IMR-90 (cell line): ENCODE data around the gene NCF2.

Source experiments
- BHLHE40 ChIP-seq: fragments of 150-350 bp; IDR thresholded peaks from 2 replicates; pipeline ENCODE4 v1.6.1; 2016; ENCODE audit warnings: mild to moderate bottlenecking, low read depth, low read length
- CEBPB ChIP-seq: IDR thresholded peaks from 2 replicates; pipeline ENCODE4 v1.6.1; 2012; ENCODE audit warnings: low read depth, low read length, improper control_type of control experiment
- CHD1 ChIP-seq: IDR thresholded peaks from 2 replicates; pipeline ENCODE4 v1.6.1; 2012; ENCODE audit warnings: low read depth, low read length, improper control_type of control experiment
- CTCF ChIP-seq: conservative IDR thresholded peaks from 2 replicates; pipeline ENCODE4 v1.5.1; 2012; ENCODE audit warnings: mild to moderate bottlenecking, low read depth, low read length, improper control_type of control experiment
- ELK1 ChIP-seq: fragments of 150-350 bp; IDR thresholded peaks from 2 replicates; pipeline ENCODE4 v1.6.1; 2016; ENCODE audit warnings: low read depth, mild to moderate bottlenecking, low read length, moderate library complexity, borderline replicate concordance
- FOS ChIP-seq: fragments of 150-350 bp; IDR thresholded peaks from 2 replicates; pipeline ENCODE4 v1.6.1; 2016; ENCODE audit warnings: low read depth, low read length
- MXI1 ChIP-seq: IDR thresholded peaks from 2 replicates; pipeline ENCODE4 v1.6.1; 2012; ENCODE audit warnings: low read depth, mild to moderate bottlenecking, low read length, moderate library complexity, borderline replicate concordance
- NFE2L2 ChIP-seq: fragments of 150-350 bp; IDR thresholded peaks from 2 replicates; pipeline ENCODE4 v1.6.1; 2016; ENCODE audit warnings: low read depth, mild to moderate bottlenecking, low read length
- POLR2A ChIP-seq: IDR thresholded peaks from 2 replicates; pipeline ENCODE4 v1.6.1; 2012; ENCODE audit warnings: mild to moderate bottlenecking, low read depth, low read length
- RAD21 ChIP-seq: IDR thresholded peaks from 2 replicates; pipeline ENCODE4 v1.6.1; 2012; ENCODE audit warnings: low read length, improper control_type of control experiment
- RCOR1 ChIP-seq: IDR thresholded peaks from 2 replicates; pipeline ENCODE4 v1.6.1; 2012; ENCODE audit warnings: mild to moderate bottlenecking, low read length, improper control_type of control experiment; ENCODE audit not compliant: insufficient replicate concordance
- RFX5 ChIP-seq: IDR thresholded peaks from 2 replicates; pipeline ENCODE4 v1.8.0; 2012; ENCODE audit warnings: low read depth, mild to moderate bottlenecking, low read length, moderate library complexity
- SMC3 ChIP-seq: fragments of 150-350 bp; IDR thresholded peaks from 2 replicates; pipeline ENCODE4 v1.6.1; 2016; ENCODE audit warnings: low read depth, mild to moderate bottlenecking, antibody characterized with exemption, low read length, moderate library complexity
- USF2 ChIP-seq: fragments of 150-350 bp; IDR thresholded peaks from 2 replicates; pipeline ENCODE4 v1.6.1; 2017; ENCODE audit warnings: mild to moderate bottlenecking, antibody characterized with exemption, low read length, low read depth

- TF ChIP-seq CHD1 (no peak), MXI1 (no peak), CTCF (no peak), BHLHE40 (no peak), POLR2A (no peak), RAD21 (no peak), SMC3 (no peak), FOS (no peak), USF2 (no peak), RFX5 (no peak), RCOR1 (no peak), ELK1 (no peak), CEBPB (no peak), NFE2L2 (no peak)
These were observed 37.8 kb downstream of the NCF2 start for GRCh38 chr1:183552441-183552840.
